ENCODE data around the gene ITGB5. TPM values are rescaled to one million over a fixed set of nuclear protein-coding genes. Genes with fewer than 3 reads are reported as not detected.
"Not testable (repeated sequence)": the region's sequence is repeated elsewhere in the genome, so short reads cannot be mapped to it uniquely, and the experiment has no call there.

Gene ITGB5
- total RNA-seq, 1 experiment from 2014 or later: 0.86 TPM

DNA sequence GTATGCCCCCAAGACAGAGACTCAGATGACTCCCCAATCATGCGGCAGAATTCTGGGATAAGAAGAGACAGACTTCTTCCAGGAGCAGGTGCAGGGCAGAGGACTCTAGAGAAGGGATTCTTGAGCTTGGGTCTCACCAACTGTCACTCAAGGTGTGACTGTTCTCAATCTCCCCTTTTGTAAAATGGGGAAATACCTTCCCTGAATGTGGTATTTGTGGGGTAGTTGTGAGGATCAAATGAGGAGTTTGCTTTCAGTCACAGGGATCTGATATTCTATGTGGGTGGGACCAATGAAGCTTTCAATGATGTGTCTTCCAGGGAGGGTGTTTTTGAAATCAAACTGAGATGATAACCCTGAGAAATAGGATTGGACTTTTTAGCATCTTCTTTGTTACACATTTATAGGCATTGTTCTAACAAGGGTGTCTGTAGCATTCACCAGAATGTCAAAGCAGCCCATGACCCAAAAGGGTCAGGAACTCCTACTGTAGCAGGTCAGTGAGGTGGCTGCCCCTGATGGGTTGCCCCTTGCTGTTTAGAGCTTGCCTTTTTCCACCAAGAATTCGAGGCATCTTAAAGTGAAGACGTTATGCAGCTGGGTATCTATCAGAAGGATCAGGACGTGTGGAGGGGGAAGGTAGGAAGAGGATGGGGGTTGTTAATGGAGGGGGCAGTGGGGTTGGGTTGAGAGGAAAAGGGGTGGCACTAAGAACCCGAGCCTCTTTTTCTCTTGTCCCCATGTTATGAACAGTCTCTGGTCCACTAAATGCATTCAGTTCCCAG is 128.1 kb downstream of the ITGB5 start:
- Histone ChIP-seq H4K20me1 (ENCODE audit: insufficient read depth, low read depth, low read length) (no peaks in the 10 kb centered on the region), H3K79me2 (ENCODE audit: low read length) (no peaks in the 10 kb centered on the region)
- no peak for DNase-seq

GRCh38 chr3:124757926-124758325 is 129.2 kb downstream of the ITGB5 start:
- not testable (repeated sequence) for H3K9me3 ChIP-seq (ENCODE audit: low read length); H3K36me3 ChIP-seq (ENCODE audit: insufficient read depth, low read length); H3K9ac ChIP-seq (ENCODE audit: low read length); H3K27me3 ChIP-seq (ENCODE audit: low read length); H3K27ac ChIP-seq (ENCODE audit: low read length); H3K4me1 ChIP-seq (ENCODE audit: low read length); H3K79me2 ChIP-seq (ENCODE audit: low read length); H3K9me2 ChIP-seq (replicated peaks; ENCODE audit: insufficient read depth, low read length); H3K4me2 ChIP-seq (ENCODE audit: low read depth, low read length, poor library complexity, severe bottlenecking); H3K4me3 ChIP-seq (ENCODE audit: low read length); DNase-seq; H4K20me1 ChIP-seq (ENCODE audit: insufficient read depth, low read depth, low read length); H2AFZ ChIP-seq (ENCODE audit: low read length)

More for the DNA sequence above, 128.1 kb downstream of the ITGB5 start:
- Histone ChIP-seq H3K9me3 (ENCODE audit: low read length) (no peaks in the 10 kb centered on the region), H3K27me3 (ENCODE audit: low read length) (no peaks in the 10 kb centered on the region), H3K36me3 (ENCODE audit: insufficient read depth, low read length) (no peaks in the 10 kb centered on the region), H3K4me1 (ENCODE audit: low read length) (peaks cover 3% of the 10 kb centered on the region), H3K9ac (ENCODE audit: low read length) (no peak overlapping the region), H3K27ac (ENCODE audit: low read length) (no peak overlapping the region), H3K4me3 (ENCODE audit: low read length) (no peak overlapping the region), H2AFZ (ENCODE audit: low read length) (no peak overlapping the region), H3K9me2 (replicated peaks; ENCODE audit: insufficient read depth, low read length) (no peaks in the 10 kb centered on the region), H3K4me2 (ENCODE audit: low read depth, low read length, poor library complexity, severe bottlenecking) (no peak overlapping the region)

DNA sequence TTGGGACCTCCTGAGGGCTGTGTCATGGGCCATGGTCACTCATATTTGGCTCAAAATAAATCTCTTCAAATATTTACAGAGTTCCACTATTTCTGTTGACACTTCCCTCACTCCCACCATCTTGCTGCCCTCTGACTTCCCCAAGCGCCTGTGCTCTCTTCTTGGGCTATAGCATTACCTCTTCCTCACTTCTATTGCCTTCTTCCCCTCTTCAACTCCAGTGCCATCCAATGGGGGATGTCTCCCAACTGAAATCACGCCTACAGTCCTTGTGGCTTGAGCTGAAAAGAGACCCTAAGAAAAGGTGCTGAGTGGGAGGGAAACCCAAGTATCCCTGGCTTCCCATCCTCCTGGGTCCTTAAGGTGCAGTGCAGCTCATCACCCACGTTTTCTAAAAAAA is 135.1 kb downstream of the ITGB5 start:
- no peaks in the 10 kb centered on the region for H3K79me2 ChIP-seq (ENCODE audit: low read length)
- no peaks in the 10 kb centered on the region for H3K4me1 ChIP-seq (ENCODE audit: low read length)
- H3K9me2 ChIP-seq (replicated peaks; ENCODE audit: insufficient read depth, low read length): no peaks in the 10 kb centered on the region
- no peaks in the 10 kb centered on the region for H3K27me3 ChIP-seq (ENCODE audit: low read length)
- no peaks in the 10 kb centered on the region for H4K20me1 ChIP-seq (ENCODE audit: insufficient read depth, low read depth, low read length)
- H3K4me2 ChIP-seq (ENCODE audit: low read depth, low read length, poor library complexity, severe bottlenecking): no peak overlapping the region
- no peaks in the 10 kb centered on the region for H3K36me3 ChIP-seq (ENCODE audit: insufficient read depth, low read length)
- H3K4me3 ChIP-seq (ENCODE audit: low read length): no peak overlapping the region
- H3K27ac ChIP-seq (ENCODE audit: low read length): no peak overlapping the region
- no peaks in the 10 kb centered on the region for H3K9me3 ChIP-seq (ENCODE audit: low read length)
- no peak overlapping the region for H2AFZ ChIP-seq (ENCODE audit: low read length)
- H3K9ac ChIP-seq (ENCODE audit: low read length): no peak overlapping the region
- DNase-seq: no peak

DNA sequence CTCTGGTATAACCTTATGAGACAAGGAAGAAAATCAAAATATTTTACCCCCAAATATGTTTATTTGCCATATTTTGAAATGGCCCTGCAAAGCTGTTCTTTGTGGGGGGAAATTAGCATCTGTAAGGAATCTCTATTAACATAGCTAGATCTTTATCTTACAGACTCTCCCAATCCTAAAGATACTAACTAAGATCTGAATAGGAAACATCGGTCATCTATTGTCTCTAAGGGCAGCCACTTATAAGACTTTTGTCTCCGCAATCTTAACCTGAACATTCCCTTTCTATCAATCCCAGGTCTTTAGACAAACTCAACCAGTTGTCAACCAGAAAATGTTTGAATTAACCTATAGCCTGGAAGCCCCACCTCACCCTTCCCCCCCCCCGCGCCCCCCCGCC is 135.7 kb downstream of the ITGB5 start:
- H3K4me1 ChIP-seq (ENCODE audit: low read length): no peaks in the 10 kb centered on the region
- no peak overlapping the region for H3K4me2 ChIP-seq (ENCODE audit: low read depth, low read length, poor library complexity, severe bottlenecking)
- H3K79me2 ChIP-seq (ENCODE audit: low read length): no peaks in the 10 kb centered on the region
- no peak for DNase-seq
- no peak overlapping the region for H3K4me3 ChIP-seq (ENCODE audit: low read length)
- H2AFZ ChIP-seq (ENCODE audit: low read length): no peak overlapping the region
- H4K20me1 ChIP-seq (ENCODE audit: insufficient read depth, low read depth, low read length): no peaks in the 10 kb centered on the region
- no peaks in the 10 kb centered on the region for H3K9me2 ChIP-seq (replicated peaks; ENCODE audit: insufficient read depth, low read length)
- no peaks in the 10 kb centered on the region for H3K36me3 ChIP-seq (ENCODE audit: insufficient read depth, low read length)
- no peaks in the 10 kb centered on the region for H3K9me3 ChIP-seq (ENCODE audit: low read length)
- no peak overlapping the region for H3K9ac ChIP-seq (ENCODE audit: low read length)
- H3K27me3 ChIP-seq (ENCODE audit: low read length): no peaks in the 10 kb centered on the region
- H3K27ac ChIP-seq (ENCODE audit: low read length): no peak overlapping the region

- H3K27me3 ChIP-seq (ENCODE audit: low read length); H3K9ac ChIP-seq (ENCODE audit: low read length); H3K4me2 ChIP-seq (ENCODE audit: low read depth, low read length, poor library complexity, severe bottlenecking); H3K27ac ChIP-seq (ENCODE audit: low read length); H3K36me3 ChIP-seq (ENCODE audit: insufficient read depth, low read length); DNase-seq; H3K4me1 ChIP-seq (ENCODE audit: low read length); H3K4me3 ChIP-seq (ENCODE audit: low read length); H2AFZ ChIP-seq (ENCODE audit: low read length); H3K9me3 ChIP-seq (ENCODE audit: low read length); H3K79me2 ChIP-seq (ENCODE audit: low read length); H3K9me2 ChIP-seq (replicated peaks; ENCODE audit: insufficient read depth, low read length); H4K20me1 ChIP-seq (ENCODE audit: insufficient read depth, low read depth, low read length): not testable (repeated sequence)
Observed at GRCh38 chr3:124749877-124750276, 137.3 kb downstream of the ITGB5 start.

GRCh38 chr3:124748560-124749198 is 138.5 kb downstream of the ITGB5 start:
- DNase-seq: no peak
- Histone ChIP-seq H3K79me2 (ENCODE audit: low read length) (no peaks in the 10 kb centered on the region), H4K20me1 (ENCODE audit: insufficient read depth, low read depth, low read length) (no peaks in the 10 kb centered on the region), H3K27ac (ENCODE audit: low read length) (no peak overlapping the region), H3K9ac (ENCODE audit: low read length) (no peak overlapping the region), H3K4me1 (ENCODE audit: low read length) (no peaks in the 10 kb centered on the region), H3K36me3 (ENCODE audit: insufficient read depth, low read length) (peaks cover 13% of the 10 kb centered on the region), H3K9me3 (ENCODE audit: low read length) (no peaks in the 10 kb centered on the region), H3K27me3 (ENCODE audit: low read length) (no peaks in the 10 kb centered on the region), H3K4me2 (ENCODE audit: low read depth, low read length, poor library complexity, severe bottlenecking) (no peak overlapping the region), H3K9me2 (replicated peaks; ENCODE audit: insufficient read depth, low read length) (no peaks in the 10 kb centered on the region), H3K4me3 (ENCODE audit: low read length) (no peak overlapping the region), H2AFZ (ENCODE audit: low read length) (no peak overlapping the region)

GRCh38 chr3:124747111-124747981 is 139.8 kb downstream of the ITGB5 start:
- H3K4me2 ChIP-seq (ENCODE audit: low read depth, low read length, poor library complexity, severe bottlenecking): no peak overlapping the region
- H3K9me2 ChIP-seq (replicated peaks; ENCODE audit: insufficient read depth, low read length): no peaks in the 10 kb centered on the region
- H3K4me3 ChIP-seq (ENCODE audit: low read length): no peak overlapping the region
- H3K9me3 ChIP-seq (ENCODE audit: low read length): no peaks in the 10 kb centered on the region
- no peaks in the 10 kb centered on the region for H3K27me3 ChIP-seq (ENCODE audit: low read length)
- no peak overlapping the region for H3K9ac ChIP-seq (ENCODE audit: low read length)
- H3K4me1 ChIP-seq (ENCODE audit: low read length): no peaks in the 10 kb centered on the region
- no peak for DNase-seq
- no peak overlapping the region for H3K27ac ChIP-seq (ENCODE audit: low read length)
- no peaks in the 10 kb centered on the region for H4K20me1 ChIP-seq (ENCODE audit: insufficient read depth, low read depth, low read length)
- peaks cover 19% of the 10 kb centered on the region for H3K36me3 ChIP-seq (ENCODE audit: insufficient read depth, low read length)
- no peak overlapping the region for H2AFZ ChIP-seq (ENCODE audit: low read length)
- H3K79me2 ChIP-seq (ENCODE audit: low read length): 0 out of 2 replicates have a peak, but pooled peaks cover under 1% of the 10 kb centered on the region

GRCh38 chr3:124745756-124746155 is 141.4 kb downstream of the ITGB5 start:
- H3K9ac ChIP-seq (ENCODE audit: low read length): no peak overlapping the region
- no peaks in the 10 kb centered on the region for H3K9me3 ChIP-seq (ENCODE audit: low read length)
- H3K27me3 ChIP-seq (ENCODE audit: low read length): no peaks in the 10 kb centered on the region
- H3K36me3 ChIP-seq (ENCODE audit: insufficient read depth, low read length): peaks cover 33% of the 10 kb centered on the region
- H3K9me2 ChIP-seq (replicated peaks; ENCODE audit: insufficient read depth, low read length): no peaks in the 10 kb centered on the region
- no peak overlapping the region for H3K4me3 ChIP-seq (ENCODE audit: low read length)
- no peak for DNase-seq
- H3K4me2 ChIP-seq (ENCODE audit: low read depth, low read length, poor library complexity, severe bottlenecking): no peak overlapping the region
- H3K27ac ChIP-seq (ENCODE audit: low read length): no peak overlapping the region
- H2AFZ ChIP-seq (ENCODE audit: low read length): no peak overlapping the region
- no peaks in the 10 kb centered on the region for H3K4me1 ChIP-seq (ENCODE audit: low read length)
- no peaks in the 10 kb centered on the region for H4K20me1 ChIP-seq (ENCODE audit: insufficient read depth, low read depth, low read length)
- H3K79me2 ChIP-seq (ENCODE audit: low read length): peaks cover 9% of the 10 kb centered on the region
